HG03565 (cell line): ENCODE data around the gene ACTRT2.

ENCODE experiments used
- ATAC-seq: cut with Tn5 transposase; IDR thresholded peaks from one replicate; pipeline ENCODE4 v1.9.1; 2021; ENCODE audit warnings: mild to moderate bottlenecking, moderate library complexity; ENCODE audit not compliant: unreplicated experiment

The ACTRT2 gene

DNA sequence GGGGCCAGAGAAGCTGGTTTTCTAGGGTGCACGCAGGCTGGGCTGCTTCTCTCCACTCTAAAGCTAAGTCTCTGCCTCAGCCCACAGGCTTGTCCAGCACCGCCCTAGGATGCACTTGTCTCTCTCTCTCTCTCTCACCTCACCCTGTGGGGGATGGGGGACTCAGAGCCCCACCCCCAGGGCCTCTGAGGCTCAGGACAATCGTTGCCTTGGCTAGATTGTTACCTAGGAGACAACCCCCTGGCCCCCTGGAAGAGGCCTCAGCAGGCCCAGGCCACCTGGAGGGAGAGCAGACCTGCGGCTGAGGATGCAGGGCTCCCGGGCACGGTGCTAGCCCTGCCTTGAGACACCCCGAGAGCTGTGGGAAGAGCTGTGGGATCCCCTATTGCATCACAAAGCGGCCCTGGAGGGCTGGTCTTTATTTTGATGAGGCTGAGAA is at the start of gene ACTRT2:
Gene ACTRT2 (plus strand): TSS at position 235 of the 439 bp plus-strand sequence. CDS start 220 bp downstream, outside the sequence.
- ATAC-seq: no peak

- ATAC-seq: no peak
Measured at GRCh38 chr1:2971609-2972008, 49.7 kb upstream of the ACTRT2 start.

GRCh38 chr1:2972011-2972878 is 49.0 kb upstream of the ACTRT2 start:
- ATAC-seq: no peak

GRCh38 chr1:2972879-2973575 is 48.2 kb upstream of the ACTRT2 start:
- ATAC-seq: no peak

GRCh38 chr1:2973601-2974593 is 47.4 kb upstream of the ACTRT2 start:
- no peak for ATAC-seq

DNA sequence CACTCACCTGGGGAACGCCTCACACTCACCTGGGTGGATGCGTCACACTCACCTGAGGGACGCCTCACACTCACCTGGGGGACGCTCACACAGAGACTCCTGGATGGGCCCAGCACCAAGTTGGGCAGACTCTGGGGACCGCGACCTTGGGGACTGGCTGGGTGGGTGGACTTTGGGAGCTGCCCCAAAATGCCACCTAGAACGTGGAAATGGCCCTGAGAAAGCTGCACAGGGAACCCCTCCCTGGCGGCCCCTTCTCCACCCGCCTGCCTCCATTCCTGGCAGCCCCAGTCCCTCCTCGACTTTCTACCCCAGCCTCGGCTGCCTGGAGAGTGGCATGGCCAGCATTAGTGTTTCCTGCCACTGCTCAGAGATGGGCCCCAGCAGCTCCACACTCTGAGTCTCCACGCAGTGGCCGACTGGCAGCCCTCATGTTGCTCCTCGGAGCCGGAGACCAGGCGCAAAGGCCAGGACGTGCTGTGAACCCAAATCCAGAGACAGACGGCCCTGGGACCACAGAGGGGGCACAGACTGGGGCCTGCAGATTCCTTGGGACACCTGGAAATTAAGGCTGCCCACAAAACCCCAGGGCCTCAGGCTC is 46.5 kb upstream of the ACTRT2 start:
- no peak for ATAC-seq

DNA sequence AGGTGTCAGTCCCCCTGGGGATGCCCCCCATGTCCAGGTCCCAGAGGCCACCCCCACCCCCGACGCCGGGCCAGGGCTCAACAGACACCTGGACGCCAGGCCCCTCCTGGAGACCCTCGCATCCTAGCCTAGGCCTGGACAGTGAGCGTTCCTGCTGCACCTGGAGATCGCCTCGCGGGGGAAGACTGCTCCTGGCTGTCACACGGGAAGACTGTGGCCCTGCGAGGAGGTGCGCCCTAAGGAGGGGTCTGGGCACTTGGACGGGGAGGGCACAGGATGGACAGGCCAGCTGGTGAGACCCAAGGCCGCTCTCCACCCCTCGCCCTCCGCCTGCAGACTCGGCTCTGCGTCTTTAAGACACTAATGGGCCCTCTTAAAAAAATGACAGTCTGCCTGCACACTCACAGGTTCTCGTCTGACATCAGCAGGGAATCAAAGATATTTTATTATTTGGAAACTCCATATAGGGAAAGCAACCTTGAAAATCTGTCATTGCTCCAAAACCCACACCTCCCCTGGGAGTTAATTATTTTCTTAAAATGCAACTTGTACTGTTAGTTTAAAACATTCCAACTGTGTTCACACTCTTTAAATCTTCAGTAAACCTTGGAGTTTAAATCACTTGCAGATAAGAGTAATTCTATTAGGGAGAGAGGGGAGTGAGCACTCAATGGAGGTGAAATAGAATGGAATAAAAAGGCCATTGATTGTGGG is 45.6 kb upstream of the ACTRT2 start:
- no peak for ATAC-seq

- no peak for ATAC-seq
Measured at GRCh38 chr1:2976180-2976562, 45.1 kb upstream of the ACTRT2 start.

DNA sequence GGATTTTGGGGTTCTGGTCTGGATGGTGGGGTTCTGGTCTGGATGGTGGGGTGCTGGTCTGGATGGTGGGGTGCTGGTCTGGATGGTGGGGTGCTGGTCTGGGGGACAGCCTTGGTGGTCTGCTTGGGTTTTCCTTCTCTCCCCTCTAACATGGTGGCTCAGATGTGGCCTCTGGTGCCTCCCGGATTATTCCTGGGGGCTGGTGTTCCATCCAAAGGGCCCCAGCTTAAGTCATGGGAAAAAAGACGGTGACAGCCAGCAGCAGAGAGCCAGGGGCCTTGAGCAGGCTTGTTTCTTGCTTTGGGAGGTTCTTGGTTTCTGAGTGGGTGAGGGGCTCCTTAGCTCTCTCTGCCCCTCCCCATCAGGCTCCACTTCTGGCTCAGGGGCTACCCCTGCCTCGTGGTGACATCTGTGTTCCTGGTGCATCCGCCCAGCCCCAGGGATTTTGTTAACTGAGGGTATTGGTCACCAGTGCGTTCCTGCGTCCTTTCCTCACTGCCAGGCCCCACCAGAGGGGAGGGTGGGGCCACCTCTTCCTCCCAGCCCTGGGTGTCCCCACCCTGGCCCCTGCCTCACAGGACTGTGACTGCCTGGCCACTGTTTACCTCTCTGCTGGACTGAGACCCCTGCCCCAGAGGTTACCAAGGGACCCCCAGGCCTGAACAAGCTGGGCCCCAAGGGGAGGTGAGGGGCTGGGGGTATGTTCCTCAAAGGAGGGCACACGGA is 43.2 kb upstream of the ACTRT2 start:
- ATAC-seq: no peak

DNA sequence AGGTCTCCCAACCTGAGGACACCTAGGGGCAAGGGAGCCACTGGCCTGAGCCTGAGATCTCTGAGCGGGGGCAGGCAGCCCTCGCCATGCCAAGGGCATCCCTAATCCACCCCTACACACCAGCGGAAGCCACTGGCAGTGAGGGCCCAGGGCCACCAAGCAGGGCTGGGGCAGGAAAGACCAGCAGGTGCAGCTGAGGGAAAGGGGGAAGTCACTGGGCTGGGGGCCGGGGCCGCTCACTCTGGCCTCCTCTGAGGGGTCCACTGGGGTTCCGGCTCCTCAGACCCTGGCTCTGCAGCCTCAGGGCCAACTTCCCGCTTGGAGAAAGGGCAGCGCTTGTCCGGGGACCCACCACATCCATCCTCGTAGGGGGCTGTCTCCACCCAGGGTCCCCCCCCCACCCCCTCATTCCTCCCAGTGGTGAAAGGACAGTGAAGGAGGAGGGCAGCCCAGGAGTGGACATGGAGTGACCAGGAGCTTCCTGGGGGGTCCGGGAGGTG is 42.5 kb upstream of the ACTRT2 start:
- no peak for ATAC-seq

- ATAC-seq: no peak
Measured at GRCh38 chr1:2979191-2980072, 41.8 kb upstream of the ACTRT2 start.

- ATAC-seq: no peak
Measured at GRCh38 chr1:2980073-2980791, 41.0 kb upstream of the ACTRT2 start.

GRCh38 chr1:2980849-2981248 is 40.4 kb upstream of the ACTRT2 start:
- no peak for ATAC-seq

- ATAC-seq: no peak
Measured at GRCh38 chr1:2981388-2981787, 39.9 kb upstream of the ACTRT2 start.

GRCh38 chr1:2981981-2982614 is 39.2 kb upstream of the ACTRT2 start:
- ATAC-seq: no peak

DNA sequence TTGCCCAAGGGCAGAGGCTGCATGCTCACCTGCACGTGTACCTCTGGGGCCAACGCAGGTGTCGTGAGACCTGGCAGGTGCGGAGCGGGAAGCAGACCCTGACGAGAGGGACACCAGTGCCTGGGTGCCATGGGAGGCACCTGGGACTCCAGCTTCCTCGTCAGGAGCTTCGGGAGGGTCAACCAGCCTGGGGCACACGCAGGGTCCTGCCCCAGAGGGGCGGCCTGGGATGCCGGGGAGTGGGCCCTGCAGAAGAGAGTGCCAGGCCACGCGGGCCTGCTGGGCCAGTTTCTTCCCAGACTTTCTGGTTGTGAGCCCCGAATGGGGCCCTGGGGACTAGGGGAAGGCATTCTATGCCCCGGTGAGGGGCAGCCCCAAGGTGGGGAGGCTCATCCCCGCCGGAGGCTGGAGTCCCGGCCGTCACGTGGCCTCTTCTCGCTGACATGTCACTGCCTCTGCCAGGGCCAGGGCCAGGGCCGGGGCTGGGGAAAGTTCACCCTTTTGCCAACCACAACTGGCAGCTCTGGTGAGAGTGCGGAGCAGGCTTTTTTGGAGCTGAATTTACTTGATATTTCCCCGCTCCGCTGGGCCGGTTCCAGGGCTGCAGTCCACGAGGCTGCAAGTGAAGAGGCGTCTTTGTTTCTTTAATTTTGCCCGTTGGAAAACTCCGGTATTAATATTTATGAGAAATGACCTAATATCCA is 38.5 kb upstream of the ACTRT2 start:
- no peak for ATAC-seq
